ENCODE data around the gene LGALS1. TPM values are rescaled to one million over a fixed set of nuclear protein-coding genes. Genes with fewer than 3 reads are reported as not detected.
"Not testable (repeated sequence)": the region's sequence is repeated elsewhere in the genome, so short reads cannot be mapped to it uniquely, and the experiment has no call there.

The LGALS1 gene
- polyA plus RNA-seq, 10 donors, result 1,423 to 2,007 (median 1,545) TPM

GRCh38 chr22:37681556-37682049, 6.2 kb downstream of the LGALS1 start:
- DNase-seq, result peak in 2 of 3 donors; percentile 71 to 78

GRCh38 chr22:37684803-37685615, 9.6 kb downstream of the LGALS1 start:
- DNase-seq, result no peak

DNA sequence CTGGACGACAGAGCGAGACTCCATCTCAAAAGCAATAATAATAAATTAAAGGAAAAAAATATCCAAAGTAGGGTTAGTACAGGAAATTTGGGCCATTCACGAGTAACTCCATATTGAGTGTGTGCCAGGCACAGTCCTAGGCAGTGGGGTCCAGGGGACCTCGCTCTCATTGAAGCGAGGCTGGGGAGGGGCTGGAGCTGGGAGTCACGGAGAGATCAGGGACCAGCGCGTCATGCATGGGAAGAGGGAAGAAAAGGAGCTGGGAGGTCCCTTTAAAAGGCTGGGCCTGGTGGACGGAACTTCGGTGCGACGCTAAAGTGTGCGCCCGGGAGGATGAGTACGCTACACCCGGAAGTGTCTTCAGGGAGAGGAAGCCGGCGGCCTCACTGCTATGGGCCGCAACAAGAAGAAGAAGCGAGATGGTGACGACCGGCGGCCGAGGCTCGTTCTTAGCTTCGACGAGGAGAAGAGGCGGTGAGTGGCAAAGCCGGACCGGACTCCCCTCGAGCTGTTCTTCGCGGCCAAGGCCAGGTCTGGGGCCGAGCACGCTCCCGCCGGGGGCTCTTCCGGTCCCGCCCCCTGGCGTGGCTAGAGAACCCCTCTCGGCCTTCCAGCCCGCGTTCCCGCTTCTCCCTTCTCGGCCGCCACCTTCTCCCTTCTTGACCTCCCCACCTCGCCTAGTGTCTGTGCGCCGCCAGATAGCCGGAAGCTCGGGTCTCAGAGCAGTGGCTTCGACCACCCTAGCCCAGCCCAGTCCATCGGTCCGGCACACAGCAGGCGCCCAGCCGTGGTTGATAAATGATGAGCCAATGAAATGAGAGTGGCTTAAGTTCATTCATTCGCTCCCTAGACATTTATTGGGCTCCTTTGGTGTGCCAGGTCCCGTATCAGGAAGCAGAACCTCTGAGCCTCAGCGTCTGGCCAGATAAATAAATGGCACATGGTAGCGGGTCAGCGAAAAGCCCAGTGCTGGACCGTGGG, 10.9 kb downstream of the LGALS1 start, which contains the start of gene NOL12:
TSS of gene NOL12 (plus strand) at position 342 of the 981 bp plus-strand sequence. CDS start at position 392, 50 bp downstream.
- DNase-seq, result peak; percentile 87 to 97 (median 91)

GRCh38 chr22:37690407-37690806, 15.0 kb downstream of the LGALS1 start:
- DNase-seq, result no peak

DNA sequence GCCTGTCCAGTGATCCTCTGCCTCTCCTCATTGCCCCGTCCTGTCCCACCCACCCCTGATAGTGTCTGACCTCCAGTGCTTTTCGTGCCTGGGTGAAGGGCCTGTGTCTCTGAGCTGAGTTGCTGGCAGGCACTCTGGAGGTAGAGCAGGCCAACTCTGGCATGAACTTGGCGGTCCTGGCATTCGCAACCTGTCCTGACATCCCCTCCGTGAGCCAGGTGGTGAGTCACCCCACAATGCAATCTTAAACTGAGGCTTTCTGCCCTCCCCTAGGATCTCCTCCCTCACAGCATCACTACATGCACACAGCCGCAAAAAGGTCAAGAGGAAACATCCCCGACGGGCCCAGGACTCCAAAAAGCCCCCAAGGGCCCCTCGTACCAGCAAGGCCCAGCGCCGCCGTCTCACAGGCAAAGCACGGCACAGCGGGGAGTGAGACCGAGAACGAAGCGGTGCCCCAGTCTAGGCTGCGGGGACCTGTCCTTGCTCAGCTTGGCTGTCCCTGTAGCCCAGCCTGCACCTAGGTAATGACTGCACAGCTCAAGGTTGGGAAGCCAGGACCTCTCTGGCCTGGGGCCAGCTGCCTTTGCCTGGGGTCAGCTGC, 15.6 kb downstream of the LGALS1 start:
- no peak for DNase-seq

DNA sequence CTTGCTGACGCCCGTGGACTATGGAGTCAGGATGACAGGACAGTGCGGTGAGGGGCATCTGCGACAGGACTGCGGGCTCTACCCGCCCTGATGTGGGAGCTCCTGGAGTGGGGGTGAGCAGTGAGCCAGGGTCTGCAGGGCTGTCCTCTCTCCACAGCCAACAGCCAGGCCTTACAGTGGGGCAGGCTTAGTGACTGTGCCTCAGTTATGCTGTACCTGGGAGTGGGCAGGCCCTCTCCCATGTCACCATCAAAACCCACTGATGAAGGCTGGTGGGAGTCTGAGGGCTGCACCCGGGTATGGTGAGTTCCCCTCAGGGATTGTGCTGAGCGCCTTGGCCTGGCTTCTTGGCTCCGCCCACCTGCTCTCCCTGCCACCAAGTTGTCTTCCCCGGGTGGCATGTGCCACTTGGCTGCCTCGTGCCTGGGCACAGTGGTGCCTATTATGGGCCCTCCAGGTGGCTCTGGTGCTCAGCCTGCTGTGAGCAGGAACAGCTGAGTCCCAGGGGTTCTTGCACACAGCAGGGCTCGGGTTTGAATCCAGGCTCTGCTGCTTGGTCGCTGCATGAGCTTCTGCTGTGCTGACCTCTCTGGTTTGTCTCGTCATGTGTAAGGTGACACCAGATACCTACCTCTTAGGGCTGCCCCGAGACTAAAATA, 17.3 kb downstream of the LGALS1 start:
- no peak for DNase-seq

GRCh38 chr22:37694131-37694530, 18.7 kb downstream of the LGALS1 start:
- not testable (repeated sequence) for DNase-seq

- DNase-seq, result not testable (repeated sequence)
These were observed 20.8 kb downstream of the LGALS1 start for GRCh38 chr22:37696260-37696656.

DNA sequence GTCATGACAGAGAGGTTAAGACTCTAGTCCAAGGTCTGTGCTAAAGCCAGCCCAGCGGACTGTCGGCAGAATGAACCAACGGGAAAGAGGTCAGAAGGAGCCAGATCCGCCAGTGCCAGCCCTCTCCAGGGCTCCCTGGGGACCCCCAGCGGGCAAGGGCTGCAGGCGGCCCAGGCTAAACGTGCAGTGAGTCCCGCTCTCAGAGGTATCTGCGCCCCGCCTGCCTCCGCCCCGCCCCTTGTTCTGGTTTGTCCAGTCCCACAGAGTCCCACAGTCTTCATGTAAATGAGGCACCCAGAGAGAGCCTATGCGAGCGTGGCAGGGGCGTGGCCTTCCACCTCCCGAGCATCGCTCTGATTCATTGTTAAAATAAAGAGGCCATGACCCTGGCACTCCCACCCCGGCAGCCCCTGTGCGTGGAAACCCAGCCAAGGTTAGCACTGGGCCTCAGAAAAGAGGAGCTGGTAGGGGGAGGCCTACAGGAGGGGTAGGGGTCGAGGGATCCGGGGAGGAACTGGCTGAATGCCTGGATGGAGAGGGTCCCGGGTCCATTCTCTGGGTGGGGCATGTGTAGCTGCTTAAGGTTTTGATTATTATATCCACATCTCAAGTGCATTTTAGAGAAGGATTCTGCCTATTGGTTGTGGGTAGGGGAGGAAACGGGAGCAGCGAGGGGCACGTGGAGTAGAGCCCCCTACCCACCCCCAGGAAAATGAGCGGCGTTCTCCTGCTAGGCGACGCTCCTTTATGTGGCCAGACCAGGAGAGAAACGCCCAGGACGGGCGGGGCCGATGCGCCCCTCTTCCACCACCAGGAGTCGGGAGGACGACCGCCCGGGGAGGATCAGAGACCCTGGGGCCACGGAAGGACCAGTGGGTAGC, 21.5 kb downstream of the LGALS1 start, which contains the start of gene TRIOBP:
TSS of gene TRIOBP (plus strand) at position 392 of the 881 bp plus-strand sequence. CDS start 4,318 bp downstream, outside the sequence.
- DNase-seq, result peak; percentile 91 to 97 (median 93)

DNA sequence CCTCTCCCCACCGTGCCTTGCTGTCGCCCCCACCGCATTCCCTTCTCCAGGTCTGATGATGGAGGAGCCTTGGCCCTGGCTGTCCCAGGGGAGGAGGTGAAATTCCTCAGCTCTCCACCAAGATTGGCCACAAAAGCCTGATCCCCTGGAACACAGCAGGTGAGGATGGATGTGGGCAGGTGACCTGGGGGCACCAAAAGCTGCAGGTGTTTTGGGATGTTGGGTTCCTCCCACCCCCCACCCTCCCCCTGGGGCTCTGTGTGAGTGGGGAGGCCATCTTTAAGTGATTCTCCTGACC, 22.1 kb downstream of the LGALS1 start:
- DNase-seq, result no peak

- no peak for DNase-seq
These were observed 25.8 kb downstream of the LGALS1 start for GRCh38 chr22:37701141-37701786.

DNA sequence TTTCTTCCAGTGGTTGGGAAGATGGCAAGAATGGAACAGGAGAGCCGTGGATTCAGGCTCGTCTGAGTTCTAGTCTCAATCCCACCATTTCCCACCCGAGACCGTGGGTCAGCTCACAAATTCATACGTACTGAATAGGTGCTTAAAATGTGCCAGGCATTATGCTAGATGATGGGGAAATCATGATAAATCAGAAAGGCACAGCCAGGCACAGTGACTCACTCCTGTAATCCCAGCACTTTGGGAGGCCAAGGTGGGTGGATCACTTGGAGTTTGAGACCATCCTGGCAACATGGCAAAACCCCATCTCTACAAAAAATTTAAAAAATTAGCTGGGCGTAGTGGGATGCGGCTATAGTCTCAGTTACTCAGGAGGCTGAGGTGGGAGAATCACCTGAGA, 28.5 kb downstream of the LGALS1 start:
- DNase-seq, result no peak

DNA sequence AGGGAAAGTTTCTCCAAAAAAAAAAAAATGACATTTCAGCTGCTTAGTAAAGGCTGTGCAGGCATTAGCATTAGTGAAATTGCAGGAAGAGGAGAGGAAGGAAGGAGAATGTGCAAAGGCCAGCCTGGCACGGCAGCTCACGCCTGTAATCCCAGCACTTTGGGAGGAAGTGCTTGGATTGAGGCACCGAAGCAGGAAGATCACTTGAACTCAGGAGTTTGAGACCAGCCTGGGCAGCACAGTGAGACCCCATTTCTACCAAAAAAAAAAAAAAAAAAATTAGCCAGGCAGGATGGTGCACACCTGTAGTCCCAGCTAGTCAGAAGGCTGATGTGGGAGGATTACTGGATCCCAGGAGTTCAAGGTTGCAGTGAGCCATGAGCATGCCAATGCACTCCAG, 29.2 kb downstream of the LGALS1 start:
- no peak for DNase-seq

GRCh38 chr22:37705205-37705604, 29.8 kb downstream of the LGALS1 start:
- no peak for DNase-seq

DNA sequence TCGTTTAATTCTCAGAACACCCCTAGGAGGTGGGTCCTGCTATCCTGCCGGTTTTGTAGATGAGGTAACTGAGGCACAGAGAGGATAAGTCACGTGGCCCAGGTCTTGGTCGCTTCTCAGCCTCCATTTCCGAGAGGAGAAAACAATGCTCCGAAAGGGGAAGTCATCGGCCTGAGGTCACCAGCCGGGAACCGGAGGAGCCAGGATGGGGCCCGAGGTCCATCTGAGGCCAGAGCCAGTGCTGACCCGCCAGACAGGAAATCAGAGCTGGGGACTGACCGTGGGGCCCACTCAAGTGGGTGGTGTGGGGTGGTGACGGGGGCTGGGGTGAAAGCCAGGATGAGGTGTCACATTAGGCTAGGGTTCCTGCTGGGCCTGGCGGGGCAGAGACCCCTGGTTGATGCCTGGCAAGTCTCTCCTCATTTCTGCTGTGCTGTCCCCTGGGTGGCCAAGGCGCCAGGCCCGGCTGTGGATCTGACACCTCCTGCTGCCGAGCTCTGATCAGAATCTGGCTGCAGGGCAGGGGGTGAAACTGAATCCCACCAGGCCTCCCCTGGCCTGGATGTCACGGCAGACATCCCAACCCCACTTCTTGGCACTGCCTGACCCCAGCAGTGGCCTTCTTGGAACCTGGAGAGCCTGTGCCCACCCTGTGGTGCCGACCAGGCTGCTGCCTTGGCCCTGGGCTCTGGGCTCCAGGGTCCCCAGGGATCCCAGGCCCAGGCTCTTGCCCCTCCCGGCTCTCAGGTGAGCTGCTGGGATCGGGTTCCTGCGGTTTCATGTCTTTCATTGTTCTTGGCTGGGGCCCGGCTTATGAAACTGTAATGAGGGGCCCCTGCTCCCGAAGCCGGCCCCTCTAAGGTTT, 33.4 kb downstream of the LGALS1 start:
- no peak for DNase-seq

DNA sequence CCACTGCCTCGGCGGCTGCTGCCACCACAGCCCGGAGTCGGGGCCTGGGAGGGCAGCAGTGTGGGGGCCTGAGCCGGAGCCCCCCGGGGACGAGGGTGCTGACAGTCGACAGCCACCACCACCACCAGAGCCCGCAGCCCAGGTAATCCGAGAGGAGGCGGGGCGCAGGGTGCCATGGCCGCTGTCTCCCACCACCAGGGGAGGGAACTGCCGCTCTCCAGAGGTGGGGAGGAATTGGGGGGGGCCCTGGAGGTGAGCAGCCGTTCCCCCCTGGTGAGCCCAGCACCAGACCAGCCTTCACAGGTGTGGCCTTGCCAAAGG, 34.0 kb downstream of the LGALS1 start:
- DNase-seq, result no peak

- no peak for DNase-seq
These were observed 35.2 kb downstream of the LGALS1 start for GRCh38 chr22:37710675-37711074.

DNA sequence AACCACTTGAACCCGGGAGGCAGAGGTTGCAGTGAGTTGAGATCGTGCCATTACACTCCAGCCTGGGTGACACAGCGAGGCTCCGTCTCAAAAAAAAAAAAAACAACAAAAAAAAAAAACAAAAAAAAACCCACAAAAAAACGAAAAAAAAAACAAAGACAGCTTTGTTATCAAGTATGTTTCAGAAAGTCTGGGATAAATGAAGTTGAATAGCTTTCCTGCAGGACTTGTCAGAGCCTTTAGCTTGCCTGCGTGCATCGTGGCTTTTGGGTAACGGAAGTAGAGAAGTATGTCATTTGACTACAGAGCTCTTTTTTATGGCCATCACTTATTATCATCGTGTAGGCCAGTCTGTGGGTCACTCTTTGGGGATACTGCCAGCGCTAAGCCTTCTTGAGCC, 36.1 kb downstream of the LGALS1 start:
- DNase-seq, result no peak

GRCh38 chr22:37713761-37714160, 38.3 kb downstream of the LGALS1 start:
- no peak for DNase-seq

Data from muscle of back (tissue), 11 donors.